Fibroblast of pulmonary artery (primary cell): Measurements from ENCODE around the gene TSKU.

Experiments
- DNase-seq: peaks from one replicate; pipeline ENCODE4 v3.0.0-alpha.2; 2010; ENCODE audit warnings: low read depth
- H3K4me3 ChIP-seq: replicated peaks from 2 replicates; pipeline ENCODE4 v1.5.1; 2011; ENCODE audit warnings: low read depth, mild to moderate bottlenecking, control low read depth, low read length, moderate library complexity
- TF ChIP-seq, protein P1 (sequence below): IDR thresholded peaks from 2 replicates; pipeline ENCODE4 v1.5.1; 2011; ENCODE audit warnings: mild to moderate bottlenecking, control low read depth, low read length, inconsistent platforms; ENCODE audit errors: missing control alignments

The TSKU gene

DNA sequence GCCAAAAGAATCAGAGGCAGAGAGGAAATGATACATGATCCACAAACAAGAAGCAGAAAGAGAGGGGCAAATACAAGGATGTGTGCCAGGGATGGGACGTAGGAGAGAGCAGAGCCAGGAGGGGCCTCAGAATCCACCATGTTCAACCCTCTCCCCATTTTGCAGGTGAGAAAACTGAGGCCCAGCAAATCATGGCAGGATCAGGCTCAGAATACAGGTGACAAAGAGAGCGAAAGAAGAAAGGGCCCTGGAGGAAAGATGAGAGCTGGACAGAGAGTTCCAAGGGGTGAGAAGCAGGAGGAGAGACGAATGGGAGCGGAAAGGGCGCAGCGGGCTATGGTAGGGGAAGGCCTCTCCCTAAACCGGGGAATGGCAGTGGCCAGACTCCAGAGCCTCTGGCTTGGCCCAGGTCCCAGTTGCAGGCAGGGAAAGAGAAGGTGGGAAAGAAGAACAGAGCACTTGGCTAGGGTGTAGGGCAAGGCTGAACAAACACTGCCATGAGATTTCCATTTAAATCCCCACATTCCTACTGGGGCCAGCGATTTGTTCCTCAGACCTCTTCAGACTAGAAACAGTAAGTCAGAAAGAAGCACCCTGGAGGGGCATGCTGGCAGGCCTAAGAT is 44.4 kb upstream of the TSKU start:
- no peak for DNase-seq
- no peak overlapping the region for H3K4me3 ChIP-seq
- TF ChIP-seq, protein P1, sequence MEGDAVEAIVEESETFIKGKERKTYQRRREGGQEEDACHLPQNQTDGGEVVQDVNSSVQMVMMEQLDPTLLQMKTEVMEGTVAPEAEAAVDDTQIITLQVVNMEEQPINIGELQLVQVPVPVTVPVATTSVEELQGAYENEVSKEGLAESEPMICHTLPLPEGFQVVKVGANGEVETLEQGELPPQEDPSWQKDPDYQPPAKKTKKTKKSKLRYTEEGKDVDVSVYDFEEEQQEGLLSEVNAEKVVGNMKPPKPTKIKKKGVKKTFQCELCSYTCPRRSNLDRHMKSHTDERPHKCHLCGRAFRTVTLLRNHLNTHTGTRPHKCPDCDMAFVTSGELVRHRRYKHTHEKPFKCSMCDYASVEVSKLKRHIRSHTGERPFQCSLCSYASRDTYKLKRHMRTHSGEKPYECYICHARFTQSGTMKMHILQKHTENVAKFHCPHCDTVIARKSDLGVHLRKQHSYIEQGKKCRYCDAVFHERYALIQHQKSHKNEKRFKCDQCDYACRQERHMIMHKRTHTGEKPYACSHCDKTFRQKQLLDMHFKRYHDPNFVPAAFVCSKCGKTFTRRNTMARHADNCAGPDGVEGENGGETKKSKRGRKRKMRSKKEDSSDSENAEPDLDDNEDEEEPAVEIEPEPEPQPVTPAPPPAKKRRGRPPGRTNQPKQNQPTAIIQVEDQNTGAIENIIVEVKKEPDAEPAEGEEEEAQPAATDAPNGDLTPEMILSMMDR: no peak

DNA sequence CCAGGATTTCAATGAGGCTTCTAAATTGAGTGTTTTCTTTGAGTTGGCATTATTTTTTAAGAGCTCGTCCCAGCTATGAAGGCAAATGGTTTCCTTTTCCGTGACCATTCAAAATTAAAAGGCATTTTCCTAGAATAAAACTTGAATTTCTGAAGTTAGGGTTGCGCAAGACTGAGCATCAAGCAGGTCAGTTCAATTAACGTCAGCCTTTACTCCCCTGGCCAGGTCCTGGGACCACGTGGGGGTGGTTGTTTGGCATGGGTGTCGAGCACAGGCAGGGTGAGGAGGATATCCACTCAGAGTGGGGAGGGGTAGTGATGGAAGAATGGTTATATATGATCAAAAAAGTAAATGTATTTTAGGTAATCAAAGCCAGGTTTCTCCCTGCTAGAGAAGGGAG is 43.4 kb upstream of the TSKU start:
- no peak for DNase-seq
- H3K4me3 ChIP-seq: no peak overlapping the region
- TF ChIP-seq, protein P1: no peak

DNA sequence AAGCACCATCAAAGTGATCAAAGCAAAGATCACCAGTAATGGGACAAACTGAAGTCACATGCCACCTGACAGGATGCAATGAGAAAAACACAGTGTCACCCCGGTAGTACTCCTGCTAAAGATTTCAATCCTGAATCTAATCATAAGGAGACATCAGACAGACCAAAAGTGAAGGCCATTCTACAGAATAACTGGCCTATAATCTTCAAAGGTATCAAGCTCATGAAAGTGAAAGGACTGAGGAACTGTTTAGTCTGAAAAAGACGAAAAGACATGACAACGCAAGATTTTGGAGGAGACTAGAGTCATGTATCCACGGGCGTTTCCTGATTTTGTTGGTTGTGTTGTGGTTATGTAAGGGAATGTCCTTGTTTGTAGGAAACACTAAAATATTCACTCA is 42.4 kb upstream of the TSKU start:
- no peak for DNase-seq
- TF ChIP-seq, protein P1: no peak
- no peak overlapping the region for H3K4me3 ChIP-seq

DNA sequence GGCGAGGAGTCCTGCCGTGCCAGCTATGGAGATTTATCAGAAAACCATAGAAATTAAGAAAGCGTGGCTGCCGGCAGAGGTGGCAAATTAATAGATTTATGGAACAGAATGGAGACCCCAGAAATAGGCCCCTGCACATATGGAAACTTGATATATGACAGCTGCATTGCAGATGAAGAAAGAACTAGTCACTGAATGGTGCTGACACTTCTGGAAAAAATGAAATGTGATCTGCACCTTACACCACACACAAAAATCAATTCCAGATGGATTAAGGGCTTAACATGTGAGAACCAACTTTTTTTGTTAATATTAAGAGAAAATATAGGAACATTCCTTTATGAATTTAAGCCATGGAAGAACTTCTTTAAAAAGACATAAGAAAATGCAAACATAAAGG is 40.3 kb upstream of the TSKU start:
- H3K4me3 ChIP-seq: no peak overlapping the region
- DNase-seq: no peak
- TF ChIP-seq, protein P1: no peak

DNA sequence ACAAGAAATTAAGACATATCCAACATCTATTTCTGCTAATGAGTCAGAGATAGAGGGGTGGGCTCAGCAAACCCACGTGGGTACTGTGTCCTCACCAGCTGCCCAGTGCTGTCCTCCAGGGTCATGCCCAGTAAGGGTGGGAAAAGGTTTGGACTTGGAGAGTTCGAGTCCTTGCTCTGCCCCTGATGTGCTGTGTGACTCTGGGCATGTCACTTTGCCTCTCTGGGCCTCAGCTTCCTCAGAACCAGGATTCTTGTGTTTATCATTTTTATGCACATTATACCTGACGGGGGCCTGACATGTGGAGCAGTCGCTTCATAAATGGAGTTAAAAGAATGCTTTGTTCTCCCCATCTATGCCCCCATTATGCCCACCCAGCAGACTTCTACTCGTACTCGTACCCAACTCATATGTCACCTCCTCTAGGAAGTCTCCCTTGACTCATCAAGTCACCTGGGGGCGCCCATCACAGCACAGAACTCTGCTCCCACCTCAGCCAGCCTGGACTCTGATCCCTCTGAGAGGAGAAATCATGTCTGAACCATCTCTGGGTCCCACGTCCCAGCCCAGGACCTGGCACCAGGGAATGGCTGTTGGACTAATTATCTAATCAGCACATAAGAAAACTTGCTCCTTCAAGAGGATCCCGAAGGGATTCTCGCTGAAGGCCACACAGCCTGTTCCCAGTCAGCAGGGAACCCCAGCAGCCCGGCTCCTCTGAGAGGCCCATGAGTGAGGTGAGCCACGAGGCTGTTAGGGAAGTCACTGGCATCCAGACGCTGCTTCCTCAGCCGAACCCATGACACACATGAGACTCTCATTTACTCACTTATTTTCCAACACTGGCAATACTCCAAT is 38.7 kb upstream of the TSKU start:
- DNase-seq: no peak
- no peak overlapping the region for H3K4me3 ChIP-seq
- TF ChIP-seq, protein P1: no peak

DNA sequence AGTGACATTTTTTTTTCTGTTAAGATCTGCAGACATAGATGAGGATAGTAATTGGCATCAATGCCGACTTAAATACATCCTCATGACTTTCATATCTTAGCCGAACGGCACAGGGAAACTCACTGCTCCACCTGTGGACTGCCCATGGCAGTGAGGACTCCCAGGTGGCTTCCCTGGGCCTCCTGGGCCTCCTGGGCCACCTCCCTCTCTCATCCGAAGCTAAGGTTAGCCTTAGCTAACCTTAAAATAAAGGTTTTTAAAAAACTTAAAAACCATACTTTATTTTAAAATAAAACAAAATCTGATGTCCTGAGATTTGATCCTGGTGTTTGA is 38.1 kb upstream of the TSKU start:
- TF ChIP-seq, protein P1: no peak
- DNase-seq: no peak

More for the DNA sequence above, 38.1 kb upstream of the TSKU start:
- no peak overlapping the region for H3K4me3 ChIP-seq
